ENCODE results near the gene SURF4. TPM values are rescaled to one million over a fixed set of nuclear protein-coding genes. Genes with fewer than 3 reads are reported as not detected.
A peak's percentile ranks its signal among the peaks of the same experiment; 100 is the strongest.

The SURF4 gene
- total and polyA plus RNA-seq, 2 of the 13 experiments (the other 11 are each of a cell fraction or from before 2014, with no cell fraction given), result 220 to 265 TPM

GRCh38 chr9:133417541-133418461 lies 41.9 kb upstream of the SURF4 start, which contains the start of gene REXO4 (continued):
- TF ChIP-seq JUN (CRISPR knock-in tag; IDR thresholded peaks at IDR 0.05), result 0 out of 2 replicates have a peak, but pooled peaks have one; percentile 18
- TF ChIP-seq ZMYM2 (CRISPR knock-in tag; IDR thresholded peaks at IDR 0.05), result no peak
- TF ChIP-seq CENPBD1 (CRISPR knock-in tag; IDR thresholded peaks at IDR 0.05; ENCODE audit: borderline replicate concordance, low read depth), result no peak
- no peak for TF ChIP-seq GPBP1L1 (CRISPR knock-in tag; IDR thresholded peaks at IDR 0.05)
- peak; percentile 85; the same call in 1 of the 2 replicates for TF ChIP-seq ZNF607 (CRISPR knock-in tag; IDR thresholded peaks at IDR 0.05; ENCODE audit: borderline replicate concordance)
- no peak for TF ChIP-seq HMGA1 (CRISPR knock-in tag; conservative IDR thresholded peaks at IDR 0.05)
- no peak; the same call in 1 of the 2 replicates for TF ChIP-seq ZNF546 (CRISPR knock-in tag; conservative IDR thresholded peaks at IDR 0.05)
- TF ChIP-seq ZNF282 (IDR thresholded peaks at IDR 0.05; ENCODE audit: partially characterized antibody), result no peak
- TF ChIP-seq KDM5B (CRISPR knock-in tag; IDR thresholded peaks at IDR 0.05; ENCODE audit: borderline replicate concordance), result peak; percentile 96
- TF ChIP-seq ZFP90 (CRISPR knock-in tag; IDR thresholded peaks at IDR 0.05; ENCODE audit: borderline replicate concordance), result peak; percentile 85
- TF ChIP-seq ZNF3 (CRISPR knock-in tag; IDR thresholded peaks at IDR 0.05), result no peak
- TF ChIP-seq ZNF672 (CRISPR knock-in tag; IDR thresholded peaks at IDR 0.05), result peak; percentile 65; the same call in 1 of the 2 replicates
- no peak for TF ChIP-seq FUBP1 (CRISPR knock-in tag; IDR thresholded peaks at IDR 0.05; ENCODE audit: borderline replicate concordance)
- no peak for TF ChIP-seq PAF1 (CRISPR knock-in tag; IDR thresholded peaks at IDR 0.05)
- TF ChIP-seq PHF8 (CRISPR knock-in tag; IDR thresholded peaks at IDR 0.05), result peak; percentile 93
- TF ChIP-seq SNAPC2 (CRISPR knock-in tag; IDR thresholded peaks at IDR 0.05), result 0 out of 2 replicates have a peak, but pooled peaks have one; percentile 15
- TF ChIP-seq, protein P1, sequence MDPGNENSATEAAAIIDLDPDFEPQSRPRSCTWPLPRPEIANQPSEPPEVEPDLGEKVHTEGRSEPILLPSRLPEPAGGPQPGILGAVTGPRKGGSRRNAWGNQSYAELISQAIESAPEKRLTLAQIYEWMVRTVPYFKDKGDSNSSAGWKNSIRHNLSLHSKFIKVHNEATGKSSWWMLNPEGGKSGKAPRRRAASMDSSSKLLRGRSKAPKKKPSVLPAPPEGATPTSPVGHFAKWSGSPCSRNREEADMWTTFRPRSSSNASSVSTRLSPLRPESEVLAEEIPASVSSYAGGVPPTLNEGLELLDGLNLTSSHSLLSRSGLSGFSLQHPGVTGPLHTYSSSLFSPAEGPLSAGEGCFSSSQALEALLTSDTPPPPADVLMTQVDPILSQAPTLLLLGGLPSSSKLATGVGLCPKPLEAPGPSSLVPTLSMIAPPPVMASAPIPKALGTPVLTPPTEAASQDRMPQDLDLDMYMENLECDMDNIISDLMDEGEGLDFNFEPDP (CRISPR knock-in tag; conservative IDR thresholded peaks at IDR 0.05), result 0 out of 2 replicates have a peak, but pooled peaks have one; percentile 39
- TF ChIP-seq HNRNPUL1 (IDR thresholded peaks at IDR 0.05; ENCODE audit: low read depth, low read length), result peak; percentile 61; the same call in 1 of the 2 replicates
- 0 out of 2 replicates have a peak, but pooled peaks have one; percentile 36 for TF ChIP-seq ZNF180 (CRISPR knock-in tag; IDR thresholded peaks at IDR 0.05; ENCODE audit: borderline replicate concordance, low read depth)
- TF ChIP-seq ELF3 (CRISPR knock-in tag; IDR thresholded peaks at IDR 0.05), result peak; percentile 54; the same call in 1 of the 2 replicates
- TF ChIP-seq NR2C2 (CRISPR knock-in tag; IDR thresholded peaks at IDR 0.05; ENCODE audit: borderline replicate concordance), result peak; percentile 99
- no peak for TF ChIP-seq PLSCR1 (CRISPR knock-in tag; IDR thresholded peaks at IDR 0.05; ENCODE audit: borderline replicate concordance)
- peak; percentile 64; the same call in 1 of the 2 replicates for TF ChIP-seq MAF1 (CRISPR knock-in tag; IDR thresholded peaks at IDR 0.05; ENCODE audit: borderline replicate concordance)
